Neural cell (in vitro differentiated cells): Measurements from ENCODE around the gene PLXDC2. TPM values are rescaled to one million over a fixed set of nuclear protein-coding genes. Genes with fewer than 3 reads are reported as not detected.

Experiments used
- H2AFZ ChIP-seq: fragments of 200-600, 300-800 bp; sonication (generic), shearing (Covaris generic); 2 replicates; pipeline ENCODE4 v1.6.0; 2014; ENCODE audit warnings: low read depth, mild to moderate bottlenecking, antibody characterized with exemption, low read length, moderate library complexity
- H3F3A ChIP-seq: fragments of 200-600 bp; shearing (Covaris generic); 2 replicates; pipeline ENCODE4 v1.6.1; 2016; ENCODE audit warnings: mild to moderate bottlenecking, moderate library complexity, mixed read lengths, antibody characterized with exemption, low read length; ENCODE audit not compliant: insufficient read depth, poor library complexity, severe bottlenecking
- H3K27ac ChIP-seq: fragments of 200-600, 300-800 bp; sonication (generic), shearing (Covaris generic); 2 replicates; pipeline ENCODE4 v1.5.1; 2014; ENCODE audit warnings: mild to moderate bottlenecking, low read length, moderate library complexity
- H3K27me3 ChIP-seq: fragments of 300-800, 200-600 bp; sonication (generic), shearing (Covaris generic); 2 replicates; pipeline ENCODE4 v1.6.0; 2014; ENCODE audit warnings: mild to moderate bottlenecking, low read depth, low read length, moderate library complexity; ENCODE audit not compliant: insufficient read depth
- H3K36me3 ChIP-seq: fragments of 300-800, 200-600 bp; sonication (generic), shearing (Covaris generic); 2 replicates; pipeline ENCODE4 v1.5.1; 2014; ENCODE audit warnings: mild to moderate bottlenecking, antibody characterized with exemption, low read length, moderate library complexity; ENCODE audit not compliant: insufficient read depth
- H3K4me2 ChIP-seq: fragments of 300-800, 200-600 bp; sonication (generic), shearing (Covaris generic); 2 replicates; pipeline ENCODE4 v1.6.0; 2014; ENCODE audit warnings: mild to moderate bottlenecking, low read length
- H3K4me3 ChIP-seq: fragments of 300-800, 200-600 bp; sonication (generic), shearing (Covaris generic); 2 replicates; pipeline ENCODE4 v1.5.1; 2014; ENCODE audit warnings: mild to moderate bottlenecking, low read length, moderate library complexity
- H3K79me2 ChIP-seq: fragments of 200-600 bp; shearing (Covaris generic); replicated peaks from 2 replicates; pipeline ENCODE4 v1.6.0; 2014; ENCODE audit warnings: mild to moderate bottlenecking, low read length, moderate library complexity; ENCODE audit not compliant: insufficient read depth
- H3K9ac ChIP-seq: fragments of 300-800, 200-600 bp; sonication (generic), shearing (Covaris generic); 2 replicates; pipeline ENCODE4 v1.6.1; 2016; ENCODE audit warnings: mild to moderate bottlenecking, low read length, mixed read lengths
- H3K9me2 ChIP-seq: fragments of 200-600 bp; shearing (Covaris generic); 2 replicates; pipeline ENCODE4 v1.6.1; 2016; ENCODE audit warnings: mild to moderate bottlenecking, low read length, mixed read lengths; ENCODE audit not compliant: insufficient read depth
- H3K9me3 ChIP-seq: fragments of 200-600, 300-800 bp; sonication (generic), shearing (Covaris generic); 2 replicates; pipeline ENCODE4 v1.6.1; 2016; ENCODE audit warnings: mild to moderate bottlenecking, mixed run types, low read length, moderate library complexity, mixed read lengths
- H4K20me1 ChIP-seq: fragments of 200-600 bp; shearing (Covaris generic); 2 replicates; pipeline ENCODE4 v1.6.1; 2016; ENCODE audit warnings: mild to moderate bottlenecking, mixed run types; ENCODE audit not compliant: insufficient read depth
- EP300 ChIP-seq: fragments of 450-650 bp; conservative IDR thresholded peaks from 2 replicates; pipeline ENCODE4 v1.6.1; 2014; ENCODE audit warnings: antibody characterized with exemption, mild to moderate bottlenecking, moderate library complexity; ENCODE audit not compliant: poor library complexity, severe bottlenecking
- EZH2 ChIP-seq: fragments of 200-600, 300-800 bp; shearing (Covaris generic), sonication (generic); IDR thresholded peaks from 2 replicates; pipeline ENCODE4 v1.6.1; 2014; ENCODE audit warnings: antibody characterized with exemption, low read length, borderline replicate concordance, mild to moderate bottlenecking; ENCODE audit not compliant: insufficient read depth, poor library complexity, severe bottlenecking
- MXI1 ChIP-seq: fragments of 450-650 bp; conservative IDR thresholded peaks from 2 replicates; pipeline ENCODE4 v1.6.1; 2014; ENCODE audit warnings: antibody characterized with exemption, mild to moderate bottlenecking; ENCODE audit not compliant: poor library complexity, severe bottlenecking
- POLR2AphosphoS5 ChIP-seq: IDR thresholded peaks from 2 replicates; pipeline ENCODE4 v1.6.1; 2012
- RAD21 ChIP-seq: fragments of 450-650 bp; conservative IDR thresholded peaks from 2 replicates; pipeline ENCODE4 v1.6.1; 2014; ENCODE audit warnings: antibody characterized with exemption, mild to moderate bottlenecking, moderate library complexity
- SMC3 ChIP-seq: fragments of 450-650 bp; conservative IDR thresholded peaks from 2 replicates; pipeline ENCODE4 v1.6.1; 2014; ENCODE audit warnings: antibody characterized with exemption, mild to moderate bottlenecking, moderate library complexity; ENCODE audit not compliant: poor library complexity
- TAF1 ChIP-seq: IDR thresholded peaks from 2 replicates; pipeline ENCODE4 v1.6.1; 2012; ENCODE audit warnings: low read depth
- polyA plus RNA-seq: library from polyadenylated mRNA; depleted of rRNA; stranded (reverse); fragments of >200 nt; gene quantifications from 2 replicates; pipeline ENCODE4 v1.2.3, GENCODE V29; 2014
- TF ChIP-seq, protein P1 (sequence below): IDR thresholded peaks from 2 replicates; pipeline ENCODE4 v1.6.1; 2012; ENCODE audit warnings: borderline replicate concordance
- TF ChIP-seq, protein P2 (sequence below): fragments of 450-650 bp; IDR thresholded peaks from 2 replicates; pipeline ENCODE4 v1.5.1; 2014; ENCODE audit warnings: antibody characterized with exemption, mild to moderate bottlenecking, moderate library complexity; ENCODE audit not compliant: poor library complexity, severe bottlenecking

Gene PLXDC2
- polyA plus RNA-seq, 1 donor from 2014 or later = 2.3 TPM

DNA sequence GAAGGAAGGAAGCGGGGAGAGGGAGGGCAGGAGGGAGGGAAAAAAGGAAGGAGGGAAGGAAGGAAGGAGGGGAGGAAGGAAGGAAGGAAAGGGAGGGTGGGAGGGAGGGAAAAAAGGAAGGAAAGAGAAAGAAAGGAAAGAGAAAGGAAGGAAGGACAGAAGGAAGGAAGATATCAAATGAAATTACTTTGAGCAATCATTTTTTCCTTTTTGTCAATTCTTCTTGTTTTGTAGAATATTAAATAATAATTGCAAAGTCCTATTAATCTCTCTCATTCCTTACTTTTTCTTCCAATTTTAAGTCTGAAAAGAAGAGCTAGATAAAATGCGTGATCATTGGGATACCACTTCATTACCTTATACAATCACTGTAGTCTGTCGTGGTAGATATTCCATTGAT lies 117.5 kb downstream of the PLXDC2 start:
- H3K36me3 ChIP-seq = no peaks in the 10 kb centered on the region
- no peak overlapping the region for H3K27ac ChIP-seq
- TF ChIP-seq EZH2 (no peak), MXI1 (no peak), RAD21 (no peak), TAF1 (no peak), EP300 (no peak)
- TF ChIP-seq, protein P1, sequence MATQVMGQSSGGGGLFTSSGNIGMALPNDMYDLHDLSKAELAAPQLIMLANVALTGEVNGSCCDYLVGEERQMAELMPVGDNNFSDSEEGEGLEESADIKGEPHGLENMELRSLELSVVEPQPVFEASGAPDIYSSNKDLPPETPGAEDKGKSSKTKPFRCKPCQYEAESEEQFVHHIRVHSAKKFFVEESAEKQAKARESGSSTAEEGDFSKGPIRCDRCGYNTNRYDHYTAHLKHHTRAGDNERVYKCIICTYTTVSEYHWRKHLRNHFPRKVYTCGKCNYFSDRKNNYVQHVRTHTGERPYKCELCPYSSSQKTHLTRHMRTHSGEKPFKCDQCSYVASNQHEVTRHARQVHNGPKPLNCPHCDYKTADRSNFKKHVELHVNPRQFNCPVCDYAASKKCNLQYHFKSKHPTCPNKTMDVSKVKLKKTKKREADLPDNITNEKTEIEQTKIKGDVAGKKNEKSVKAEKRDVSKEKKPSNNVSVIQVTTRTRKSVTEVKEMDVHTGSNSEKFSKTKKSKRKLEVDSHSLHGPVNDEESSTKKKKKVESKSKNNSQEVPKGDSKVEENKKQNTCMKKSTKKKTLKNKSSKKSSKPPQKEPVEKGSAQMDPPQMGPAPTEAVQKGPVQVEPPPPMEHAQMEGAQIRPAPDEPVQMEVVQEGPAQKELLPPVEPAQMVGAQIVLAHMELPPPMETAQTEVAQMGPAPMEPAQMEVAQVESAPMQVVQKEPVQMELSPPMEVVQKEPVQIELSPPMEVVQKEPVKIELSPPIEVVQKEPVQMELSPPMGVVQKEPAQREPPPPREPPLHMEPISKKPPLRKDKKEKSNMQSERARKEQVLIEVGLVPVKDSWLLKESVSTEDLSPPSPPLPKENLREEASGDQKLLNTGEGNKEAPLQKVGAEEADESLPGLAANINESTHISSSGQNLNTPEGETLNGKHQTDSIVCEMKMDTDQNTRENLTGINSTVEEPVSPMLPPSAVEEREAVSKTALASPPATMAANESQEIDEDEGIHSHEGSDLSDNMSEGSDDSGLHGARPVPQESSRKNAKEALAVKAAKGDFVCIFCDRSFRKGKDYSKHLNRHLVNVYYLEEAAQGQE = no peak
- H3K27me3 ChIP-seq = no peaks in the 10 kb centered on the region
- no peaks in the 10 kb centered on the region for H3K9me3 ChIP-seq
- no peaks in the 10 kb centered on the region for H4K20me1 ChIP-seq
- H2AFZ ChIP-seq = no peak overlapping the region
- no peak overlapping the region for H3K9ac ChIP-seq
- no peak overlapping the region for H3K4me3 ChIP-seq
- no peak overlapping the region for H3K4me2 ChIP-seq
- no peaks in the 10 kb centered on the region for H3K9me2 ChIP-seq
- H3K79me2 ChIP-seq = no peaks in the 10 kb centered on the region
- H3F3A ChIP-seq = no peaks in the 10 kb centered on the region

DNA sequence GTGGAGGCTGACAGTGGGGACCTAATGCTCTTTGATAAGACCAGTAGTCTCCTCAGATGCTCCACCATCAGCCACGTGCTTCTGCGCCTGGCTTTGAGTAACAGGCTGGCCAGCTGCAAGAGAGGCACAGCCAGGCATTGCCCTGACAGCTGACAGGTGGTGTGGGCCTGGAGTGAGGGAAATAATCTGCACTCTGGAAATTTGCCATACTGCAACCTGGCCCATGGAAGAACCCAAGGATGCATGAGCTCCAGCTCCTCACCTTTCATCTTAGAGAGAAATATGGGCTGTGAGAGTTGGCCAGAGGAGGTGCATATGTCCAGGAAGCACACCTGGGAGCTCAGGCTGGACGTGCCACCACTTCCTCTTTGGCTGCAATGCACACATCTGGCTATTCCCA lies 118.9 kb downstream of the PLXDC2 start:
- Histone ChIP-seq H4K20me1 (no peaks in the 10 kb centered on the region), H3K4me2 (no peak overlapping the region), H3K9me3 (no peaks in the 10 kb centered on the region), H2AFZ (no peak overlapping the region), H3K27me3 (no peaks in the 10 kb centered on the region), H3K79me2 (no peaks in the 10 kb centered on the region), H3K27ac (no peak overlapping the region), H3K36me3 (no peaks in the 10 kb centered on the region), H3K9me2 (no peaks in the 10 kb centered on the region), H3F3A (no peaks in the 10 kb centered on the region), H3K9ac (no peak overlapping the region), H3K4me3 (no peak overlapping the region)
- TF ChIP-seq, protein P2, sequence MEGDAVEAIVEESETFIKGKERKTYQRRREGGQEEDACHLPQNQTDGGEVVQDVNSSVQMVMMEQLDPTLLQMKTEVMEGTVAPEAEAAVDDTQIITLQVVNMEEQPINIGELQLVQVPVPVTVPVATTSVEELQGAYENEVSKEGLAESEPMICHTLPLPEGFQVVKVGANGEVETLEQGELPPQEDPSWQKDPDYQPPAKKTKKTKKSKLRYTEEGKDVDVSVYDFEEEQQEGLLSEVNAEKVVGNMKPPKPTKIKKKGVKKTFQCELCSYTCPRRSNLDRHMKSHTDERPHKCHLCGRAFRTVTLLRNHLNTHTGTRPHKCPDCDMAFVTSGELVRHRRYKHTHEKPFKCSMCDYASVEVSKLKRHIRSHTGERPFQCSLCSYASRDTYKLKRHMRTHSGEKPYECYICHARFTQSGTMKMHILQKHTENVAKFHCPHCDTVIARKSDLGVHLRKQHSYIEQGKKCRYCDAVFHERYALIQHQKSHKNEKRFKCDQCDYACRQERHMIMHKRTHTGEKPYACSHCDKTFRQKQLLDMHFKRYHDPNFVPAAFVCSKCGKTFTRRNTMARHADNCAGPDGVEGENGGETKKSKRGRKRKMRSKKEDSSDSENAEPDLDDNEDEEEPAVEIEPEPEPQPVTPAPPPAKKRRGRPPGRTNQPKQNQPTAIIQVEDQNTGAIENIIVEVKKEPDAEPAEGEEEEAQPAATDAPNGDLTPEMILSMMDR = no peak
- TF ChIP-seq RAD21 (no peak), POLR2AphosphoS5 (no peak), MXI1 (no peak), SMC3 (no peak), EP300 (no peak), EZH2 (no peak), TAF1 (no peak)
- TF ChIP-seq, protein P1 = no peak
